Activated CD4-positive, CD25-positive, alpha-beta regulatory T cell treated with anti-CD3 and anti-CD28 coated beads, Interleukin-2, amount 50 U/mL, for 24 hours (primary cell): ENCODE data around the gene PRCP.

Source experiments
- ATAC-seq, 2 donors: fragments of 150-1000 bp; cut with Tn5 transposase; one replicate each; pipeline ENCODE4 v1.10.0; 2021; ENCODE audit warnings: mild to moderate bottlenecking in 1 of 2, moderate library complexity in 1 of 2

PRCP gene

GRCh38 chr11:82906236-82906635 is 6.0 kb upstream of the PRCP start:
- ATAC-seq = no peak

- ATAC-seq = no peak
These were observed 3.8 kb upstream of the PRCP start for GRCh38 chr11:82903843-82904586.

DNA sequence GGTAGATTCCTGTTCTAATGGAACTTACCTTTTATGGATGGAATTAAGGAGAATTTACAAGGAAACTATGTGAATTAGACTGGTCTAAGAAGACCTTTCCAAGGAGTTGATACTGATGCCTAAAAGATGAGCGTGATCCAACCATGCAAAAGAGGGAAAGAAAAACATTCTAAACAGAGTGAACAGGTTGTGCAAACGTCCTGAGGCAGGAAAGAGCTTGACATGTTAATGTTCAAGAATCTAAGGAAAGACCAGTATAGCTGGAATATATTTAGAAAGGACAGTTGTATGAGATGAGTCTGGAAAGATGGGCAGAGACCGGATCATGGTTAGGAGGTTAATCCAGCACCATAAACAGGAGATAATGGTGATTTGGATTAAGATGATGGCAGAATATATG is 2.6 kb upstream of the PRCP start:
- ATAC-seq = no peak

- ATAC-seq = no peak
These were observed 1.8 kb upstream of the PRCP start for GRCh38 chr11:82901922-82902485.

DNA sequence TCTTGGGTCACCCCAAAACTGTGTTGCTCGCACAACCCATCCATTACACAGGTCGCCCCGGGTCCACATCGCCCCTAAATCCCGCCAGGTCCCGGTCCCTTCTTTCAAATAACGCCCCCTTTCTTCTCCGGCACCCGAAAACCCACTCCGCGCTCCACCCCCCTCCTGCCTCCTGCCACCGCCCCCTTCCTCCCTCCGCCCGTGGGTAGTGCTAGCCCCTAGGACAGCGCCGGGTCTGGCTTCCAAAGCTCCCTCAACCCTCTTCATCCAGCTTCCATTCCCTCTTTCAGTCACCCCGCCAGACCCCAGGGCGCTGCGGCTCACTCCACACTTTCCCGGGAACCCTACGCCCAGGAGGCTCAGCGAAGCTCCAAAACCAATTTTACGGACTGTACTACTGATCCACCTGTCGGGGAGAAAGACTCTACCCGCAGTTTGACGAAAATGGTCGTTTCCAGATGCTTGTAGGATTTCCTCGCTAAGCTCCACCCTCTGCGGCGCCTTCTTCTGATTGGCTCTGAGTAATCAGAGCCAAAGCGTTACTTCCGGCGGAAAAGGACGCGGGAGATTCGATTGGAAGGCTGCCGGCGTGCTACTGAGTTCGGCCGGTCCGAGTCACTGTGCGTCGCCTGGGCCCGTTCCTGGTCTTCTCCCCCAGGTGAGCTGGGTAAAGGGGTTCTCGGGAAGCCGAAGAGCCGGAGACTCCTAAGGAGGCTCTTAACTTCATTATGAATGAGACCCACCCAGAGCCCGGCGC is 1.1 kb upstream of the PRCP start, which contains the start of gene DDIAS:
Gene DDIAS, plus strand, starts transcription at position 572 of the 757 bp plus-strand sequence. CDS start 13,003 bp downstream, outside the sequence.
- ATAC-seq = peak; percentile 70 to 72

GRCh38 chr11:82899957-82900276 is 313 bp downstream of the PRCP start:
- ATAC-seq = no peak

- no peak for ATAC-seq
These were observed 927 bp downstream of the PRCP start for GRCh38 chr11:82899186-82899820.

DNA sequence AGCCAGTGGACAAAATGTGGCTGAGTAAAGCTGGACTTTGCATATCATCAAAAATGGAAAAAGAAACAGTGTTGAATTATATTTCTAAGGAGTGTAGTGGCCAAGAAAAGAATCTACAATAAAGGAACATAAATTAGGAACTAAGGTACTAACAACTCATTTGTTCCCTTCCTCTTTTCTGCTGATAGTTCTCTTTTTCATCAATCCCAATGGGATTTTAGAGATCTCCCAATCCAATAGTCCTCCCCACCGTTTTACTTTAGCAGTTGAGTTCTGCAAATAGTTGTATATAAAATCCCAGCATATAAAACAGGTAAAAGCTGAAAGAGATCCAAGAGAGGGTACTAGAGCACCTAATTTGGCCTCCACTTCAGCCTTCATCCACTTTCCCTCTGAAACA is 2.0 kb downstream of the PRCP start:
- ATAC-seq = no peak

GRCh38 chr11:82896183-82896582 is 4.0 kb downstream of the PRCP start:
- ATAC-seq = no peak

- ATAC-seq = no peak
These were observed 4.7 kb downstream of the PRCP start for GRCh38 chr11:82895437-82896091.

GRCh38 chr11:82892611-82893169 is 7.5 kb downstream of the PRCP start:
- no peak for ATAC-seq

- no peak for ATAC-seq
These were observed 9.3 kb downstream of the PRCP start for GRCh38 chr11:82890936-82891335.

GRCh38 chr11:82890002-82890341 is 10.3 kb downstream of the PRCP start:
- ATAC-seq = no peak

GRCh38 chr11:82889133-82890001 is 10.9 kb downstream of the PRCP start:
- ATAC-seq = no peak

- ATAC-seq = no peak
These were observed 16.4 kb downstream of the PRCP start for GRCh38 chr11:82883853-82884252.

DNA sequence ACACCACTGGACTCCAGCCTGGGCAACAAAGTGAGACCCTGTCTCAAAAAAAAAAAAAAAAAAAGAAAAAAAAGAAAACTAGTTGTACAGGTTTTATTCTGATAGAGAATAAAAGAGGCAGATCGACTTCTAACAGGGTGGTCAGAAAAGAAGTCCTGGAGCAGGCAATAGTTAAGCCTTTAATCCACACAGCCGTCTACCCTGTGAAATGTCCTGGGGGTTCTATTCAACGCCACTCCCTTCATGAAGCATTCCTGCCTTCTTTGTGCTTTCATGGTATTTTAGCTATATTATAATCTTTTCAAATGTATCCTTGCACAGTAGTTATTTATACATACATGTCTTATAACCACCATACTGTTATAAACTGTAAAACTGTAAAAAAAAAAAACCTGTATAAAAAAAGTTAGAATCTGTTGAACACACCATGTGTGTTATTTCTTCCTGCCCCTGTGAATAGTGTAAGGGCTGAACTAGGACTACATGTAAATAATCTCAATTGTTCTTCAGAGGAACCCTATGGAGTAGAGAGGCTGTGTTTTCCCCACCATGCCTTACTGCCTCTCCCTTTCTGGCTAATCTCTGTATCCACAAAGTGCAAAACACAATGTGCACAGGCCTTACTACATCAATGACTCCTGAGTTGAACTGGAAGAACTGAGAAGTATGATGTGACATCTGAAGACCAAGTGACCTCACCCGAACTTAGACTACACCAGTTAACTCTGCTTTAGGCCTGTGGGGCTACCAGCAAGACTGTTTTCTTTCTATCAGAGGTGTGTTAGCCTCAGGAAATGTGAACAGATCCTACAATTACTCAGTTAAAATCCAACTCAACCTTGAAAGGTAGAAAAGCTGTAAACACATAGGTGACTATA is 25.3 kb downstream of the PRCP start:
- no peak for ATAC-seq

DNA sequence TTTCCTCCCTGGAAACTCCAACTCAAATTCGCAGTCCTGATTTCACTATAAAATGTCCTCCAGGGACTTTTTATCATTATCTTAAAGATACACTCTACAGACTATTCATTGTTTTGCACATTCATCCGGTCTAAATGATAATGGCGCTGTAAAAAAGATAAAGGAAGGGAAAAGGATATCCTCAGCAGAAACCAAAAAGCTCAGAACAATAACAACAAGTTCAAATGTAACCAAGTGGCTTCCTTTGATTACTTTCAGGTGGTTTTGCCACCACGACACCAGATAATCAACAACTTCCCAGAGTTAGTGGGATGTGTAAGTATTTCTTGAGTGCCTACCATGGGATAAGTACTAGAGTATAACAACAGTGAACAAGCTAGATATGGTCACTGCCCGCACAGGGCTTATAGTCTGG is 26.3 kb downstream of the PRCP start:
- no peak for ATAC-seq

- no peak for ATAC-seq
These were observed 27.7 kb downstream of the PRCP start for GRCh38 chr11:82872377-82873150.

- no peak for ATAC-seq
These were observed 28.6 kb downstream of the PRCP start for GRCh38 chr11:82871646-82872045.

DNA sequence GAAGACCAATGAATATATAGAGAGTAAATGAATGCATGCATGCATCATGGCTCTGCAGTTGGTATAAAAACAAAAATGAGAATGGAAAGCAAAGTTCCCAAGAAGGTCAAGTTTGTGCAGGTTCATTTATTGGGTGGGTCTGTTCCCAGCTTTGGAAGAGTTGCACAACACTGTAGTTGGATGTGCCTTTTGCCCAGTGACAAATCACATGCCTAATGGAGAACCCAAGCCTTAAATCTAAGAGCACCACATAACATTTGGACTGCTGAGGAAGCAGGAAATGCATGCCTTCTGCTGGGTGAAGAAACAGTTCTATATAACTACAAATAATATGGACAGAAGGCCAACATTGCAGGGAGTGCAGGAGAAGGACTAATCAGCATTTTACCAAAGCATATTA is 30.6 kb downstream of the PRCP start:
- no peak for ATAC-seq
